HCEC 1CT (cell line): ENCODE measurements around the gene SLC10A4.
"Not testable (repeated sequence)": the region's sequence is repeated elsewhere in the genome, so short reads cannot be mapped to it uniquely, and the experiment has no call there.

Source experiments
- DNase-seq: peaks from one replicate; pipeline ENCODE4 v3.0.0-alpha.2; 2017

SLC10A4 gene

GRCh38 chr4:48483006-48483776, at the start of gene SLC10A4:
Gene SLC10A4 (plus strand): TSS chr4:48483343. CDS start chr4:48483562, 219 bp downstream.
- no peak for DNase-seq

- DNase-seq = no peak
These were observed 46.8 kb upstream of the SLC10A4 start for GRCh38 chr4:48436318-48436717.

GRCh38 chr4:48439988-48440387, 43.2 kb upstream of the SLC10A4 start:
- no peak for DNase-seq

DNA sequence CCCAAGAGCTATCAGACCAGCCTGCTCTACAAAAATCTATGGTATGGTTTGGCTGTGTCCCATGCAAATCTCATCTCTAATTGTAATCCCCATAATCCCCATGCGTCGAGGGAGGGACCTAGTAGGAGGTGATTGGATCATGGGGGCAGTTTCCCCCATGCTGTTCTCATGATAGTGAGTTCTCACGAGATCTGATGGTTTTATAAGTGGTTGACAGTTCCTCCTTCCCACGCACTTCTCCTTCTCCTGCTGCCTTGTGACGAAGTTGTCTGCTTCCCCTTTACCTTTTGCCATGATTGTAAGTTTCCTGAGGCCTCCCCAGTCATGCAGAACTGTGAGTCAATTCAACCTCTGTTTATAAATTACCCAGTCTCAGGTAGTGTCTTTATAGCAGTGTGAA, 42.2 kb upstream of the SLC10A4 start:
- DNase-seq = not testable (repeated sequence)

- no peak for DNase-seq
These were observed 37.4 kb upstream of the SLC10A4 start for GRCh38 chr4:48445704-48446103.

DNA sequence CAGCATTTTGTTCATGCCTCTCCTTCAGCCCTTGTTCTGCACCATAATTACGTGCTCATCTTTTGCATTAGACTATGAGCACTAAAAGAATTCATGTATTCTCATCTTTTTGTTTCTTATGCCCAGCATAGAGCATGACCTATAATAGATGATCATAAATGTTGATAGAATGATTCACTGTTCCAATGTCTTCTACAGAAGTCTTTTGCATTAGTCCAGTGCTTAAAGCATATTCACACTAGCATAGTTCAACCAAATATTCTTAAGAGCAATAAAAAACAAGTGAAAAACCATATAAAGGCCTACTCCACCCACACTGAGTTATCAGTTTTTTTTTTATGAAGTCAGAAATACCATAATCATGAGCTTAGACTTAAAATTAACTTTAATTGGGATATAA, 36.5 kb upstream of the SLC10A4 start:
- no peak for DNase-seq

DNA sequence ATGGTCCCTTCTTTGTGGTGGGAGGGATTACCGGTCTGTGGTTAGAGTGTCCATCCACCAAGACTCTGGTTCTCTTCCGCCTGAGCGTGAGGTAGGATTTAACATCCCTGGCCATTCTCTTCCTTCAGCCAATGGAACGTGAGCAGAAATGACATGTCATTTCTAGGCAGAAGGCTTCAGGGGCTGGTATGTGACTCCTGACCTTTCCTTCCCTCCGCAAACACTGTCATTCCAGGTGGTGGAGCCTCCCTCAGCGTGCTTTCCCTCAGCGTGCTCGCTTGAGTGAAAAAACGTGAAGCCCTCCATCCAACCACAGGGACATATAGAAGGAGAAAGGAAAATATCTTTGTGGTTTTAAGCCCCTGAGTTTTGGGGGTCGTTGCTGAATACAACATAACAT, 34.0 kb upstream of the SLC10A4 start:
- no peak for DNase-seq

- no peak for DNase-seq
These were observed 32.4 kb upstream of the SLC10A4 start for GRCh38 chr4:48450740-48451139.

DNA sequence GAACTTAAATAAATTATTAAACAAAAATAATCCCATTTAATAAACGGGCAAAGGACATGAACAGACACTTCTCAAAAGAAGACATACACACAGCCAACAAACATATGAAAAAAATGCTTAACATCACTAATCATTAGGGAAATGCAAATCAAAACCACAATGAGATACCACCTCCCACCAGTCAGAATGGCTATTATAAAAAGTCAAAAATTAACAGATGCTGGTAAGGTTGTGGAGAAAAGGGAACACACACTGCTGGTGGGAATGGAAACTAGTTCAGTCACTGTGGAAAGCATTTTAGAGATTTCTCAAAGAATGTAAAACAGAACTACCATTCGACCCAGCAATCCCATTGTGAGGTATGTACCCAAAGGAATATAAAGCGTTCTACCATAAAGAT, 31.5 kb upstream of the SLC10A4 start:
- DNase-seq = not testable (repeated sequence)

- DNase-seq = no peak
These were observed 28.6 kb upstream of the SLC10A4 start for GRCh38 chr4:48454591-48454990.

- no peak for DNase-seq
These were observed 22.1 kb upstream of the SLC10A4 start for GRCh38 chr4:48461000-48461399.

DNA sequence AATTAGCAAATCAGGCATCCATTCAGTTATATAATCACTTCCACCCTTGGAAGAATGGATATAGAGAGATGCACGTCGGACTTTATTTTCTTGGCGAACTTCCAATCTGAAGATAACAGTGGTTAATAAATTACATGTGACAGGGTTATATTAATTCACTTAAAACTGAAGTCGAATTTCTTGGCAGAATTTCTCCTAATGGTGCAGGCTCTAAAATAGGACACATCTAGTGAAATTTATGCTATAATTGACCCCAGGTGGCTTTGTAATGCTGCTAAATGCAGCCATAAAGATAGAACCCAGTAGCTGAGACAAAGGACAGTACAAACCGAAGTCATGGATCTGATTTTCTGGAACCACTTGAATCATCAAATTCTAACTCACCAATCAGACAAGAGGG, 20.8 kb upstream of the SLC10A4 start:
- DNase-seq = no peak

- no peak for DNase-seq
These were observed 15.7 kb upstream of the SLC10A4 start for GRCh38 chr4:48467442-48467841.

DNA sequence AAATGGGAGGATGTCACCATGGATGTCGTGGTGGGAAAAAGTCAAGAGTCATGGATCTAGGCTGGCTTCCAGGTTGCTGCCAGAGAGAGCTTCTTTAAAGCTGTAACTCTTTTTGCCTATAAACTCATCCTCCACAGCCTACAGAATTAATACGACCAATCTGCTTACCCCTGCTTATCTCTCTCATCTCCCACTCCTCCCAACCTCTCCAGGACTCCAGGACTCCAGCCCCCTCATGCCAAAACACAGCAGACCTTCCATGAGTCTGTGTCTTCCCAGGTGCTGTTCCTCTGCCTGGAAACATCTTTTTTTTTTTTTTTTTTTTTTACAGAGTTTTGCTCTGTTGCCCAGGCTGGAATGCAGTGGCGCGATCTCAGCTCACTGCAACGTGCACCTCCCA, 15.3 kb upstream of the SLC10A4 start:
- no peak for DNase-seq

DNA sequence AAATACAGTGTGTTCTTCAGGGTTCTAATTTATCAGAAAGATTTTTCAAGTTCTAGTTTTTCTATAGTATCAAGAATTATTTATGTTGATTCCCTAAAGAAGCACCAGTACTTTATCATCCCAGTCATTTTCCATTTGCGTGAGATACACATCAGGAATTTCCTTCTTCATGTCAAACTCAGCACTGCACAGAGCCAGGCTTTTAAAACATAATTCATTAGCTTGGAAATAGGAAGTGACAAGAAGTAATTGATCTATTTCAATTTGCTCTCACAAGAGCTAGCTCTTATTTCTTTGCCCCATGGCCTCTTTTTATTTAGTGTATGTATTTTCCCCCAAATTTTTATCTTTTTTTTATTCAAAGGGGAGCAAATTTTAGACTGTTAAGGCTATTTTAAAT, 13.0 kb upstream of the SLC10A4 start:
- DNase-seq = no peak

GRCh38 chr4:48470570-48470969, 12.6 kb upstream of the SLC10A4 start:
- DNase-seq = no peak

DNA sequence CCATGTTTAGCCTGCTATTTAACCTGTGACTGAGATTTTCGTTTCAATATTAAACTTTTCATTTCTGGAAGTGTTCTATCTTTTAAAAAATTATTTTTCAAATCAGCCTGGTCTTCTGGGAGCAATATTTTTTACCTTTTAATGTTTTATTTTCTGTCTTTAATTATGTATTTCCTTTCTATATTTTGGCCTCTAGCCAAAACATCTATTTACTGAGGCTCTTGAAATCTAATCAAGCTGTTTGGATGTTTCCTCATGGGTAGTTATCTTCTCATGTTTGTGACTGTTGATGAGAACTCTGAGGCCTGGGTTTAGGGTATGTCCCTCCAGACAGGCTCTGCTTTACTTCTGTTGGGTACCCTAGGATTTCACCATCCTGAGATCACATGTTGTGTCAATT, 10.3 kb upstream of the SLC10A4 start:
- no peak for DNase-seq

DNA sequence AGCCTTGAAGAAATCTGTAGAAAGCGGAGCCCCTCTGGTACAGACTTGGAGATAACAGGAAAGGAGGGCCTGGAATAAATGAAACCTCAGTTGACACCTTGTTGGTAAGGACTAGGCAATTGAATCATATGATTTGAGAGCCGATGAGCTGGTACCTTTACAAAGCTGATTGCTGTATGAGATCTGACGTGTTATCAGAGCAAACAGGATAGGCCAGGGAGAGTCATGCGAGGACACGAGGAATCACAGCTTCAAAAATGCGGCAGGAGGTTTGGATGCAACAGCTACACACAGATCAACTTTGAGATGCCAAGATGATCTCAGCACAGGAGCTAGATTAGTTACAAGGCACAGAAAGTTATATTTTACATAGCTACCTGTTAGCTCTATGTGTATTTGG, 7.4 kb upstream of the SLC10A4 start:
- no peak for DNase-seq

DNA sequence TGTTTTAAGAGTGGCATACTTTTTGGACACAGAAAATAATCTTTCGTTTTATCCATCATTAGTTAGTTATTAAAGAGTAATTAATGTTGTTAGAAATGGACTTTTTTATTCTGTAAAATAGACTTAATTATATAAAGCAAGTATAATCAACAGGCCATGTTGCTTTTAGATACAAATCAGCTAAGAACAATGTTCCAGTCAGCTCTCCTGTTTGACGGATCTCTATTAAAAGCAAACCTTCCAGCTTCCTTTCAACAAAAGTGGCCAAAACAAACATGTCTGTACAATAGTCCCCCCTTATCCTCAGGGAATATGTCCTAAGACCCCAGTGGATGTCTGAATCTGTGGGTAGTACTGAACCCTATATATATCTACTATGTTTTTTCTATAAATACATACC, 4.9 kb upstream of the SLC10A4 start:
- no peak for DNase-seq

- DNase-seq = no peak
These were observed 1.6 kb upstream of the SLC10A4 start for GRCh38 chr4:48481581-48481980.

GRCh38 chr4:48483777-48484493, 792 bp downstream of the SLC10A4 start:
- DNase-seq = no peak

- no peak for DNase-seq
These were observed 1.5 kb downstream of the SLC10A4 start for GRCh38 chr4:48484494-48485168.

DNA sequence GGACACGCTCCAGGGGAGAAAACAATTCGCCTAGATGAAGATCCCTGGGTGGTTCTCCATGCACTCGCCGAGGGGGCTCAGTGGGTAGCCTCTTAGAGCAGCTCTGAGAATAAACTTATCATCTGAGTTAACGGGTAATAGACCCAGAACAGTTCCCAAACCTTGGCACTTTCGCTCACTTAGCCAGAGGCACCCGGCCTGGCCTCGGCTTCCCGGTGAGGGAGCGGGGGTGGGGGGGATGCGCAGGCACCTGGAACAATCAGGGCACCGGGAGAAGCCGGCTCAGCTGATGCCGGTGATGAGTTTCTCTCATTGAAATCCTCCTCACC, 6.5 kb downstream of the SLC10A4 start:
- no peak for DNase-seq

GRCh38 chr4:48490012-48490679, 7.0 kb downstream of the SLC10A4 start, which contains the start of gene ZAR1:
Gene ZAR1 (plus strand): TSS chr4:48490252. CDS start chr4:48490292, 40 bp downstream.
- DNase-seq = no peak
